HCT116 (cell line): ENCODE measurements around the gene PPFIA1. TPM values are rescaled to one million over a fixed set of nuclear protein-coding genes. Genes with fewer than 3 reads are reported as not detected.

Experiments
- ATAC-seq: fragments of 200-7000 bp; cut with Tn5 transposase; 2 replicates; pipeline ENCODE4 v1.9.1; 2020; ENCODE audit warnings: mild to moderate bottlenecking, moderate library complexity
- BruUV-seq: library from RNA; stranded (reverse); fragments of 400-500 nt; replicated peaks from 2 replicates; lab custom pipeline; 2021; lab: Mats Ljungman, UMichigan
- CTCF ChIA-PET: fragments of 300-600 bp; sonication (Branson Sonifier 250); formaldehyde crosslinking; loops from one replicate; lab custom pipeline; 2021; ENCODE audit warnings: antibody characterized with exemption; lab: Charles Lee
- POLR2A ChIA-PET: fragments of 300-600, 350-600 bp; sonication (Branson Sonifier 250); formaldehyde crosslinking; loops from one replicate; lab custom pipeline; 2021; ENCODE audit warnings: antibody characterized with exemption; lab: Charles Lee
- RAD21 ChIA-PET, 2 experiments: fragments of 300-600 bp; sonication (Branson Sonifier 250); formaldehyde crosslinking; loops; one replicate each; lab custom pipeline; 2023; ENCODE audit warnings: low total read pairs in 2 of 2; ENCODE audit not compliant: uncharacterized antibody in 2 of 2, unreplicated experiment in 2 of 2, low non-redundant PET in 1 of 2; lab: Charles Lee
- DNase-seq: peaks from one replicate; pipeline ENCODE4 v3.0.0-alpha.2; 2010; ENCODE audit warnings: low read depth, low spot score
- H2AFZ ChIP-seq: fragments of 200-600 bp; shearing (Covaris generic), sonication (generic); 2 replicates; pipeline ENCODE4 v1.6.1; 2017; ENCODE audit warnings: low read depth, mixed run types, mixed read lengths, antibody characterized with exemption, low read length; ENCODE audit not compliant: poor library complexity, severe bottlenecking
- H3K27ac ChIP-seq: 2 replicates; pipeline ENCODE4 v1.5.1; 2012; ENCODE audit warnings: low read depth, low read length
- H3K27me3 ChIP-seq: fragments of 200-600 bp; sonication (generic); 2 replicates; pipeline ENCODE4 v1.6.1; 2016; ENCODE audit warnings: mixed run types, low read length, mixed read lengths; ENCODE audit not compliant: insufficient read depth
- H3K36me3 ChIP-seq, 2 experiments: fragments of 200-500 bp in 1 of 2; fragments of 200-600 bp in 1 of 2; sonication (Bioruptor generic) in 1 of 2; sonication (generic) in 1 of 2; 2 replicates each; pipeline versions ENCODE4 v1.5.1 to v1.6.1; 2014 to 2016; ENCODE audit warnings: low read length in 2 of 2, inconsistent platforms in 1 of 2, mixed read lengths in 1 of 2, mixed run types in 1 of 2; ENCODE audit not compliant: insufficient read depth in 2 of 2, control insufficient read depth in 1 of 2
- H3K4me1 ChIP-seq, 2 experiments: fragments of 200-600 bp in 1 of 2; sonication (generic) in 1 of 2; 2 replicates each; pipeline versions ENCODE4 v1.5.1 to v1.6.1; 2012 to 2017; ENCODE audit warnings: low read length in 2 of 2, inconsistent platforms in 1 of 2, mild to moderate bottlenecking in 1 of 2, mixed read lengths in 1 of 2, mixed run types in 1 of 2, moderate library complexity in 1 of 2; ENCODE audit not compliant: insufficient read depth in 2 of 2, control insufficient read depth in 1 of 2
- H3K4me2 ChIP-seq: fragments of 200-600 bp; sonication (generic); 2 replicates; pipeline ENCODE4 v1.6.1; 2017; ENCODE audit warnings: mixed run types, low read length, mixed read lengths
- H3K4me3 ChIP-seq, 2 experiments: fragments of 200-600 bp in 1 of 2; sonication (generic) in 1 of 2; replicated peaks in 1 of 2; 2 replicates each; pipeline ENCODE4 v1.5.1; 2011 to 2016; ENCODE audit warnings: low read length in 2 of 2, control low read depth in 1 of 2, low read depth in 1 of 2, mild to moderate bottlenecking in 1 of 2, mixed read lengths in 1 of 2, mixed run types in 1 of 2
- H3K79me2 ChIP-seq: fragments of 200-600 bp; sonication (generic); 2 replicates; pipeline ENCODE4 v1.6.1; 2017; ENCODE audit warnings: mild to moderate bottlenecking, mixed run types, low read length, moderate library complexity, mixed read lengths; ENCODE audit not compliant: insufficient read depth
- H3K9ac ChIP-seq: fragments of 200-600 bp; sonication (generic); 2 replicates; pipeline ENCODE4 v1.6.1; 2016; ENCODE audit warnings: low read length, mixed read lengths
- H3K9me2 ChIP-seq: fragments of 200-600 bp; sonication (generic), shearing (Covaris generic); 2 replicates; pipeline ENCODE4 v1.6.1; 2017; ENCODE audit warnings: mixed run types, mild to moderate bottlenecking, moderate library complexity; ENCODE audit not compliant: insufficient read depth
- H3K9me3 ChIP-seq, 2 experiments: fragments of 200-500 bp in 1 of 2; fragments of 200-600 bp in 1 of 2; sonication (Bioruptor generic) in 1 of 2; sonication (generic) in 1 of 2; 2 replicates each; pipeline ENCODE4 v1.6.1; 2014 to 2017; ENCODE audit warnings: low read length in 2 of 2, mixed read lengths in 2 of 2, inconsistent platforms in 1 of 2, low read depth in 1 of 2, mild to moderate bottlenecking in 1 of 2, mixed run types in 1 of 2, moderate library complexity in 1 of 2; ENCODE audit not compliant: control insufficient read depth in 1 of 2, insufficient read depth in 1 of 2
- H4K20me1 ChIP-seq: fragments of 200-600 bp; sonication (generic), shearing (Covaris generic); 2 replicates; pipeline ENCODE4 v1.6.1; 2017; ENCODE audit warnings: mixed run types, mild to moderate bottlenecking, moderate library complexity; ENCODE audit not compliant: insufficient read depth
- POLR2A ChIP-seq: IDR thresholded peaks from 2 replicates; pipeline ENCODE4 v1.7.0; 2011; ENCODE audit warnings: borderline replicate concordance; ENCODE audit not compliant: insufficient read depth, insufficient read length; ENCODE audit errors: extremely low read depth
- RAD21 ChIP-seq: IDR thresholded peaks from 2 replicates; pipeline ENCODE4 v1.6.1; 2012; ENCODE audit warnings: low read depth, mild to moderate bottlenecking
- SP1 ChIP-seq: IDR thresholded peaks from 2 replicates; pipeline ENCODE4 v1.6.1; 2012; ENCODE audit warnings: low read depth
- SRF ChIP-seq: IDR thresholded peaks from 2 replicates; pipeline ENCODE4 v1.6.1; 2012; ENCODE audit warnings: low read depth
- TCF7L2 ChIP-seq: IDR thresholded peaks from 2 replicates; pipeline ENCODE4 v1.7.0; 2011; ENCODE audit warnings: borderline replicate concordance, inconsistent platforms; ENCODE audit not compliant: insufficient read depth, insufficient read length; ENCODE audit errors: extremely low read depth
- YY1 ChIP-seq: IDR thresholded peaks from 2 replicates; pipeline ENCODE4 v1.6.1; 2011; ENCODE audit warnings: low read length, low read depth, moderate library complexity, mild to moderate bottlenecking; ENCODE audit not compliant: insufficient replicate concordance; ENCODE audit errors: extremely low read depth
- ZBTB33 ChIP-seq: IDR thresholded peaks from 2 replicates; pipeline ENCODE4 v1.6.1; 2011; ENCODE audit warnings: mild to moderate bottlenecking, low read length, moderate library complexity; ENCODE audit not compliant: insufficient replicate concordance; ENCODE audit errors: extremely low read depth
- ZFX ChIP-seq: fragments of 450-650 bp; IDR thresholded peaks from 2 replicates; pipeline ENCODE4 v1.6.1; 2017
- intact Hi-C: fragments of 100-400 bp; cut with micrococcal nuclease; formaldehyde crosslinking; loops from 2 replicates; pipeline ENCODE4 v1.10.0; 2022
- total RNA-seq: library from RNA; stranded (reverse); gene quantifications from one replicate; pipeline ENCODE4 v1.2.1, GENCODE V29; 2021; ENCODE audit not compliant: unreplicated experiment
- TF ChIP-seq, protein P1 (sequence below): IDR thresholded peaks from 2 replicates; pipeline ENCODE4 v1.6.1; 2012

PPFIA1 gene
- total RNA-seq, 1 experiment from 2014 or later: 48.6 TPM

DNA sequence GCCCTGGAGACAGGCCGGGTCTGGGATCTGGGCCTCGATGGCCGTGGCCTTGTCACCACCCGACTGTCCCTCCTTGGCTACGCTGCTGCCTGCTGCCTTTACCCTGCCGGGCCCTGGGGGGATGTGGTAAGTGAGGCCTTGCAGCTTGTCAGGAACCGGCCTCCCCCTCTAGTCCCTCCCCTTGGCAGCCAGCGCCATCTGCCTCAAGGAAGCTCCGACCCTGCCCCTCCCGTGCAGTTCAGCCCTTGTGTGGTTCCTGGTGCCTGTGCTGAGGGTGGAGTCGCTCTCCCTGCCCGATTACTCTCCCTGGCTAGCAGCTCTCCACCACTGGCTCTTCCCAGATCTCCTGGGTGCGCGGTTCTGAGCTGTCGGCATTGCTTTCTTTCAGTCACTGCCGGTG is 161.6 kb downstream of the PPFIA1 start:
- CTCF ChIA-PET: no interaction called here
- no peak for DNase-seq
- RAD21 ChIA-PET: no interaction called here
- BruUV-seq: no TSS peak
- ATAC-seq: no peak
- no peaks in the 10 kb centered on the region for H3K4me1 ChIP-seq
- peaks cover 58 to 59% of the 10 kb centered on the region in 2 experiments; a peak in 3 of 4 replicates for H3K36me3 ChIP-seq
- H3K4me2 ChIP-seq: no peak overlapping the region
- no peaks in the 10 kb centered on the region for H3K9me2 ChIP-seq
- H3K79me2 ChIP-seq: no peaks in the 10 kb centered on the region
- no peak overlapping the region for H3K4me3 ChIP-seq
- H4K20me1 ChIP-seq: no peaks in the 10 kb centered on the region
- TF ChIP-seq TCF7L2 (no peak), RAD21 (no peak), ZFX (no peak), POLR2A (no peak), SP1 (no peak)
- TF ChIP-seq, protein P1, sequence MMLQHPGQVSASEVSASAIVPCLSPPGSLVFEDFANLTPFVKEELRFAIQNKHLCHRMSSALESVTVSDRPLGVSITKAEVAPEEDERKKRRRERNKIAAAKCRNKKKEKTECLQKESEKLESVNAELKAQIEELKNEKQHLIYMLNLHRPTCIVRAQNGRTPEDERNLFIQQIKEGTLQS: no peak
- H2AFZ ChIP-seq: no peak overlapping the region
- no peak overlapping the region for H3K27ac ChIP-seq
- intact Hi-C loops: no loop called here
- POLR2A ChIA-PET: no interaction called here
- no peaks in the 10 kb centered on the region for H3K27me3 ChIP-seq
- H3K9me3 ChIP-seq: no peaks in the 10 kb centered on the region
- no peak overlapping the region for H3K9ac ChIP-seq

GRCh38 chr11:70432580-70432979 is 162.1 kb downstream of the PPFIA1 start:
- ChIA-PET CTCF (no interaction called here), RAD21 (no interaction called here), POLR2A (no interaction called here)
- Histone ChIP-seq H3K4me1 (no peaks in the 10 kb centered on the region), H3K9me2 (no peaks in the 10 kb centered on the region), H3K27me3 (no peaks in the 10 kb centered on the region), H3K79me2 (no peaks in the 10 kb centered on the region), H3K9me3 (no peaks in the 10 kb centered on the region), H4K20me1 (no peaks in the 10 kb centered on the region), H3K27ac (no peak overlapping the region), H3K4me2 (no peak overlapping the region), H3K4me3 (no peak overlapping the region), H3K9ac (no peak overlapping the region), H2AFZ (no peak overlapping the region), H3K36me3 (peaks cover 58 to 60% of the 10 kb centered on the region in 2 experiments; a peak in 3 of 4 replicates)
- intact Hi-C loops: no loop called here
- no peak for ATAC-seq
- DNase-seq: no peak
- BruUV-seq: no TSS peak
- TF ChIP-seq SP1: no peak
- no peak for TF ChIP-seq SRF
- no peak for TF ChIP-seq ZBTB33
- TF ChIP-seq ZFX: no peak
- TF ChIP-seq POLR2A: no peak
- no peak for TF ChIP-seq YY1
